A549 (cell line): ENCODE data around the gene GPR32. TPM values are rescaled to one million over a fixed set of nuclear protein-coding genes. Genes with fewer than 3 reads are reported as not detected.
"Not testable (repeated sequence)": the region's sequence is repeated elsewhere in the genome, so short reads cannot be mapped to it uniquely, and the experiment has no call there.

Source experiments
- ATAC-seq, 2 experiments: fragments of 200-7000 bp in 1 of 2; fragments of >200 bp in 1 of 2; cut with Nextera tagmentation in 1 of 2; cut with Tn5 transposase in 1 of 2; 3 replicates each; pipeline versions ENCODE4 v1.8.0 to v1.9.1; 2018 to 2020; ENCODE audit warnings: mild to moderate bottlenecking in 1 of 2, moderate library complexity in 1 of 2
- CTCF ChIA-PET: fragments of 300-600 bp; sonication (Branson Sonifier 250); formaldehyde crosslinking; extraction: SDS; loops from one replicate; lab custom pipeline; 2021; ENCODE audit warnings: antibody characterized with exemption, inconsistent platforms; lab: Yijun Ruan, JAX
- POLR2A ChIA-PET: fragments of 350-600 bp; formaldehyde crosslinking; extraction: SDS; loops from one replicate; lab custom pipeline; 2021; ENCODE audit warnings: antibody characterized with exemption, inconsistent platforms; lab: Yijun Ruan, JAX
- DNase-seq, 2 experiments: peaks; one replicate each; pipeline versions ENCODE4 v3.0.0 to v3.0.0-alpha.2; 2011 to 2016; ENCODE audit warnings: low read depth in 1 of 2, low spot score in 1 of 2
- FAIRE-seq: peaks from 2 replicates; lab custom pipeline; 2011; peaks lifted over from hg19 to GRCh38; lab: Jason Lieb, UNC
- H3K27ac ChIP-seq, 2 experiments: fragments of >200 bp; sonication (Bioruptor Twin); formaldehyde crosslinking; 3 replicates each; pipeline ENCODE4 v1.5.1; 2016 to 2017
- H3K4me1 ChIP-seq: fragments of >200 bp; sonication (Bioruptor Twin); formaldehyde crosslinking; 3 replicates; pipeline ENCODE4 v1.6.1; 2016
- H3K4me2 ChIP-seq: fragments of >200 bp; sonication (Bioruptor Twin); formaldehyde crosslinking; 3 replicates; pipeline ENCODE4 v1.6.1; 2016
- H3K4me3 ChIP-seq: fragments of >200 bp; sonication (Bioruptor Twin); formaldehyde crosslinking; 3 replicates; pipeline ENCODE4 v1.5.1; 2016
- H3K9me3 ChIP-seq: fragments of >200 bp; sonication (Bioruptor Twin); formaldehyde crosslinking; 3 replicates; pipeline ENCODE4 v1.6.1; 2016
- CEBPB ChIP-seq, 2 experiments: fragments of >200 bp in 1 of 2; sonication (Bioruptor Twin) in 1 of 2; formaldehyde crosslinking in 1 of 2; IDR thresholded peaks; 2 replicates each; pipeline ENCODE4 v1.6.1; 2012 to 2016
- CHD2 ChIP-seq: fragments of 150-350 bp; IDR thresholded peaks from 2 replicates; pipeline ENCODE4 v1.6.1; 2014; ENCODE audit warnings: low read length; ENCODE audit not compliant: partially characterized antibody
- ELK1 ChIP-seq: fragments of 150-350 bp; IDR thresholded peaks from 2 replicates; pipeline ENCODE4 v1.6.1; 2014; ENCODE audit warnings: low read depth, mild to moderate bottlenecking, low read length
- EP300 ChIP-seq, 2 experiments: fragments of >200 bp; sonication (Bioruptor Twin); formaldehyde crosslinking; IDR thresholded peaks; 2 replicates in 1 of 2; 3 replicates in 1 of 2; pipeline ENCODE4 v1.6.1; 2016 to 2017
- ESRRA ChIP-seq: fragments of 150-350 bp; IDR thresholded peaks from 2 replicates; pipeline ENCODE4 v1.6.1; 2014; ENCODE audit warnings: mild to moderate bottlenecking, low read length, borderline replicate concordance
- FOSL2 ChIP-seq, 2 experiments: fragments of 450-650 bp in 1 of 2; fragments of >200 bp in 1 of 2; sonication (Bioruptor Twin) in 1 of 2; formaldehyde crosslinking; IDR thresholded peaks; 2 replicates each; pipeline versions ENCODE4 v1.5.0 to v1.6.1; 2016 to 2020; ENCODE audit warnings: mild to moderate bottlenecking in 1 of 2, moderate library complexity in 1 of 2
- HDAC2 ChIP-seq: fragments of 200-600 bp; sonication (generic); IDR thresholded peaks from 2 replicates; pipeline ENCODE4 v1.6.1; 2016
- HOXB5 ChIP-seq: fragments of 250-450 bp; sonication (Bioruptor Pico); IDR thresholded peaks from 2 replicates; pipeline ENCODE4 v1.5.0; 2020; ENCODE audit warnings: mild to moderate bottlenecking, moderate library complexity
- MYC ChIP-seq: IDR thresholded peaks from 2 replicates; pipeline ENCODE4 v1.6.1; 2012; ENCODE audit warnings: mild to moderate bottlenecking, inconsistent platforms, low read length, improper control_type of control experiment, borderline replicate concordance
- NPAS2 ChIP-seq: fragments of 250-450 bp; sonication (Bioruptor Pico); IDR thresholded peaks from 2 replicates; pipeline ENCODE4 v1.8.0; 2022; ENCODE audit warnings: mild to moderate bottlenecking, moderate library complexity, borderline replicate concordance
- NR3C1 ChIP-seq: fragments of >200 bp; sonication (Bioruptor Twin); formaldehyde crosslinking; IDR thresholded peaks from 3 replicates; pipeline ENCODE4 v1.6.1; 2017
- PHF8 ChIP-seq: fragments of 200-600 bp; sonication (generic); IDR thresholded peaks from 2 replicates; pipeline ENCODE4 v1.6.1; 2016; ENCODE audit warnings: low read depth, mild to moderate bottlenecking, antibody characterized with exemption, moderate library complexity, borderline replicate concordance
- RARB ChIP-seq: fragments of 250-450 bp; sonication (Bioruptor Pico); IDR thresholded peaks from 2 replicates; pipeline ENCODE4 v1.8.0; 2021; ENCODE audit warnings: mild to moderate bottlenecking, moderate library complexity
- RNF2 ChIP-seq: fragments of 200-600 bp; sonication (generic); IDR thresholded peaks from 2 replicates; pipeline ENCODE4 v1.6.1; 2016; ENCODE audit warnings: low read depth, mild to moderate bottlenecking, antibody characterized with exemption, moderate library complexity, borderline replicate concordance
- SREBF2 ChIP-seq: fragments of 450-650 bp; IDR thresholded peaks from 2 replicates; pipeline ENCODE4 v1.6.1; 2014; ENCODE audit warnings: mild to moderate bottlenecking, moderate library complexity
- USF2 ChIP-seq: fragments of 450-650 bp; IDR thresholded peaks from 2 replicates; pipeline ENCODE4 v1.6.1; 2014; ENCODE audit warnings: antibody characterized with exemption
- WGBS: methylation state at CpG from one replicate; pipeline ENCODE4 v1.1.6; 2017; ENCODE audit errors: missing lambda C conversion rate; 5-methylcytosine and 5-hydroxymethylcytosine counted together
- polyA plus RNA-seq, 4 experiments: library from polyadenylated mRNA; depleted of rRNA in 3 of 4; stranded (reverse); fragments of >200 nt; fragmentation: RNase III in 1 of 4; extraction: RNeasy Plus Mini Kit Qiagen cat#74134 plus additional on column Dnase treatment in 1 of 4; gene quantifications; 2 replicates in 3 of 4; 3 replicates in 1 of 4; pipeline ENCODE4 v1.2.3, GENCODE V29; 2011 to 2017
- TF ChIP-seq, protein P1 (sequence below): fragments of >200 bp; sonication (Bioruptor Twin); formaldehyde crosslinking; IDR thresholded peaks from 2 replicates; pipeline ENCODE4 v1.6.1; 2016

Gene GPR32
- polyA plus RNA-seq, 2 of the 4 experiments (the other 2 are of a cell fraction), result not detected

- Histone ChIP-seq H3K9me3 (no peaks in the 10 kb centered on the region), H3K4me2 (no peak overlapping the region), H3K27ac (no peak overlapping the region), H3K4me3 (no peak overlapping the region), H3K4me1 (no peaks in the 10 kb centered on the region)
- DNase-seq, result peak; percentile 55 to 72
- TF ChIP-seq NR3C1 (no peak), USF2 (peak; percentile 90), RNF2 (no peak), PHF8 (no peak), EP300 (IDR thresholded peaks at IDR 0.05) (no peak), HOXB5 (CRISPR knock-in tag) (no peak), SREBF2 (no peak), ELK1 (no peak), CEBPB (IDR thresholded peaks at IDR 0.05) (peak; percentile 64 to 82; a peak in 3 of 4 replicates)
- TF ChIP-seq, protein P1, sequence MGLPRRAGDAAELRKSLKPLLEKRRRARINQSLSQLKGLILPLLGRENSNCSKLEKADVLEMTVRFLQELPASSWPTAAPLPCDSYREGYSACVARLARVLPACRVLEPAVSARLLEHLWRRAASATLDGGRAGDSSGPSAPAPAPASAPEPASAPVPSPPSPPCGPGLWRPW, result no peak
- ChIA-PET CTCF (interaction anchor here (0.9 to 3.0 kb wide), 8 partner anchors 11 to 222 kb away, joined by 3 to 11 read pairs (median 4); partner anchors contain the start of gene CLEC11A), POLR2A (no interaction called here)
- ATAC-seq, result peak in 1 of 2 experiments; percentile 59; a peak in 3 of 6 replicates
- FAIRE-seq, result no peak
- 44% methylated on average over 4 of the region's 4 CpGs for WGBS
Observed at GRCh38 chr19:50759886-50760285, 10.4 kb upstream of the GPR32 start.

GRCh38 chr19:50761501-50761900 lies 8.8 kb upstream of the GPR32 start:
- H3K4me1 ChIP-seq, FAIRE-seq, ATAC-seq, H3K9me3 ChIP-seq, DNase-seq, H3K27ac ChIP-seq, H3K4me3 ChIP-seq, H3K4me2 ChIP-seq: not testable (repeated sequence)
- WGBS, result 42% methylated on average over 3 of the region's 3 CpGs
- ChIA-PET CTCF (interaction anchor here (1.0 to 3.0 kb wide), 5 partner anchors 37 to 404 kb away, joined by 3 to 11 read pairs (median 10); no protein-coding TSS in a partner anchor), POLR2A (interaction anchor here (1.2 kb wide), 1 partner anchor 37 kb away, joined by 5 read pairs; no protein-coding TSS in a partner anchor)

GRCh38 chr19:50763521-50763920 lies 6.7 kb upstream of the GPR32 start:
- H3K9me3 ChIP-seq, DNase-seq, POLR2A ChIA-PET, ATAC-seq, H3K4me3 ChIP-seq, FAIRE-seq, H3K4me2 ChIP-seq, H3K27ac ChIP-seq, H3K4me1 ChIP-seq: not testable (repeated sequence)
- 66% methylated on average over 13 of the region's 13 CpGs for WGBS
- CTCF ChIA-PET, result interaction anchor here (0.7 to 5.0 kb wide), 3 partner anchors 20 to 39 kb away, joined by 3 to 27 read pairs (median 3); no protein-coding TSS in a partner anchor

DNA sequence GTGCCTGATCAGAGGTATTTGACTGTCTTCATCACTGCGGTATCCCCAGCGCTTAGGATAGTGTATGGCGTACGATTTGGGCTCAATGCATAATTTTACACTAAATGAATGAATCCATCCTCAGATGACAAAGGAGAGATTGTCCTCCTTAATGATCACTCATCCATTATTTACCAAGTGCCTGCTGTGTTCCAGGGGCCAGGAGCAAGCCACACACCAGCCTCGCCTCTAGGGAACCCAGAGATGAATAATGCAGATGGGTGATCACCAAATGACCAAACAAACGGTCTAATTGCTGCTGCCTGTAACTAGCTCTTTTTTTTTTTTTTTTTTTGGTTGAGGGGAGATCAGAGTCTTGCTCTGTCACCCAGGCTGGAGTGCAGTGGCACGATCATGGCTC lies 5.9 kb upstream of the GPR32 start:
- no peak for ATAC-seq
- Histone ChIP-seq H3K9me3 (no peaks in the 10 kb centered on the region), H3K4me3 (no peak overlapping the region), H3K27ac (no peak overlapping the region), H3K4me2 (no peak overlapping the region), H3K4me1 (no peaks in the 10 kb centered on the region)
- TF ChIP-seq HDAC2 (no peak), NPAS2 (no peak), MYC (no peak), ESRRA (no peak), CHD2 (no peak), FOSL2 (IDR thresholded peaks at IDR 0.05) (no peak), FOSL2 (CRISPR knock-in tag; IDR thresholded peaks at IDR 0.05) (no peak), RARB (CRISPR knock-in tag) (no peak)
- TF ChIP-seq, protein P1, result no peak
- CTCF ChIA-PET, result interaction anchor here (1.0 to 5.0 kb wide), 8 partner anchors 13 to 211 kb away, joined by 3 to 27 read pairs (median 4); no protein-coding TSS in a partner anchor
- no peak for FAIRE-seq
- no peak for DNase-seq
- WGBS, result 59% methylated on average over 7 of the region's 7 CpGs
- POLR2A ChIA-PET, result interaction anchor here (0.5 to 0.6 kb wide), 3 partner anchors 23 to 294 kb away, joined by 3 to 4 read pairs (median 3); no protein-coding TSS in a partner anchor

DNA sequence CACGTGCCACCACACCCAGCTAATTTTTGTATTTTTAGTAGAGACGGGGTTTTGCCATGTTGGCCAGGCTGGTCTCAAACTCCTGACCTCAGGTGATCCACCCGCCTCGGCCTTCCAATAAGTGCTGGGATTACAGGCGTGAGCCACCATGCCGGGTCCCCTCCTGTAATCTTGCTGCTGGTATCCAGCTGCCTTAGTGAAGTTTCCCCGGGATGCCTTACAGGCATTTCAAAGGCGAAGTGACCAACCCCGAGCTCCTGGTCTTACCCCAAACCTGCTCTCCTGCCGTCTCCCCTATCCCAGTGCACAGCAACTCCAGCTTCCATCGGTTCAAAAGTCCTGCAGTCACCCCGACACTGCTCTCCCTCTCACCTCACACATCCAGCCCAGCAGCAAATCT lies 3.5 kb upstream of the GPR32 start:
- H3K27ac ChIP-seq, DNase-seq, H3K4me2 ChIP-seq, H3K4me1 ChIP-seq, H3K4me3 ChIP-seq, FAIRE-seq, H3K9me3 ChIP-seq: not testable (repeated sequence)
- POLR2A ChIA-PET, result interaction anchor here (0.7 kb wide), 1 partner anchor 67 kb away, joined by 3 read pairs; no protein-coding TSS in a partner anchor
- CTCF ChIA-PET, result interaction anchor here (1.0 to 5.0 kb wide), 7 partner anchors 11 to 399 kb away, joined by 3 to 27 read pairs (median 7); no protein-coding TSS in a partner anchor
- 72% methylated on average over 12 of the region's 12 CpGs for WGBS
- peak; percentile 5 to 11; a peak in 2 of 6 replicates for ATAC-seq
